Hindlimb muscle (tissue), 1 donor: ENCODE data around the gene GALP. TPM values are rescaled to one million over a fixed set of nuclear protein-coding genes. Genes with fewer than 3 reads are reported as not detected.
"Not testable (repeated sequence)": the region's sequence is repeated elsewhere in the genome, so short reads cannot be mapped to it uniquely, and the experiment has no call there.

Source experiments
- DNase-seq: peaks from one replicate; pipeline ENCODE4 v3.0.0-alpha.2; 2013
- polyA plus RNA-seq: library from polyadenylated mRNA; unstranded; fragments of 120-200 nt; gene quantifications from one replicate; pipeline ENCODE4 v1.2.1, GENCODE V29; 2013; ENCODE audit not compliant: insufficient read length

The GALP gene
- polyA plus RNA-seq, result not detected

DNA sequence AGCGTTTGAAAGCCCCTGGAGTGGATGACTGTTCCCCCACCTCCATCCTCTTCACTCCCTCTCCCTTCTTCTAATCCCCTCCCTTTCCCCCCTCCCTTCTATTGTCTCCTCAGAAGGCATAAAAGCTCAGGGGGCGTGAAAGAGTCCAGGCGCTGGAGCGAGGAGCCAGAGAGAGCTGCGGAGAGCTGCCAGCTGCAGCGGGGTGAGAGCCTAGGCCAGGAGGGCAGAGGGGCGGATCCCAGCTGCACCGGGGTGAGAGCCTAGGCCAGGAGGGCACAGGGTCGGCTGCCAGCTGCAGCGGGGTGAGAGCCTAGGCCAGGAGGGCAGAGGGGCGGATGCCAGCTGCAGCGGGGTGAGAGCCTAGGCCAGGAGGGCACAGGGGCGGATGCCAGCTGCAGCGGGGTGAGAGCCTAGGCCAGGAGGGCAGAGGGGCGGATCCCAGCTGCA, at the start of gene GALP:
Gene GALP (plus strand): TSS at position 148 of the 447 bp plus-strand sequence. CDS start 1,101 bp downstream, outside the sequence.
- not testable (repeated sequence) for DNase-seq

DNA sequence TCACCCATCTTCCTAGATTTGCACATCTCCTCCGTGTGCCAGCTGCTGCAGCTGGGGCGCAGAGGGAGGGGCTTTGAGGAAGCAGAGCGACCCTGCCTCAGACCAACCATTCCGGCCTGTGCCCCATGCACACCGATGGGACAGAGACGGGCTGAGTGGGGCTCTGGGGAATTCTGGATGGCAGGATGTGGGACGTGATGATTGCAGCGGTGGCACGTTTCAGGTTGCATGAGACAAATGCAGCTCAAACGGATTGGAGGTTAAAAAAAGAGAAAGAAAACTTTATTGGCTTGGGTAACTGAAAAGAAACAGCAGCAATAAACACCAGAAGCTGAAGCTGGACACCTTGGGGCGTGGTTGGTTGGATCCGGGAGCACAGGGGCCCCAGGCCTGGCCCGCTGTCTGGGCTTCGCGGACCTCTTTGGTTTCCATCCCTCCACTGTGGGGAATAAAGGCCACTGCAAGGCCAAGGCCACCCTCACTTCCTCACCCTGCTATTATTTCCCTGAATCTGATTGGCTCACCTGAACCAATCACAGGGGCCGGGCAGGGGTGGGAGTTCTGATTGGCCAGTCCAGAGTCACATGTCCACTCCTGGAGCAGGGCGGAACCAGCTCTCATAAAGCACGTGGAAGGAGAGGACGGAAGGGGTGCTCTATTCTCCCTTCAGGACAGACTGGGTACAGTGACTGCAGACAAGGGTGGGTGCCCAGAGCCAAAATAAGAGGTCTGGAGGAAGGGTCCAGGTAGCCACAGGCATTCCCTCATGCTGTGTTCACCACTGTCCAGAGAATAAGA, 48.6 kb upstream of the GALP start:
- DNase-seq, result no peak

DNA sequence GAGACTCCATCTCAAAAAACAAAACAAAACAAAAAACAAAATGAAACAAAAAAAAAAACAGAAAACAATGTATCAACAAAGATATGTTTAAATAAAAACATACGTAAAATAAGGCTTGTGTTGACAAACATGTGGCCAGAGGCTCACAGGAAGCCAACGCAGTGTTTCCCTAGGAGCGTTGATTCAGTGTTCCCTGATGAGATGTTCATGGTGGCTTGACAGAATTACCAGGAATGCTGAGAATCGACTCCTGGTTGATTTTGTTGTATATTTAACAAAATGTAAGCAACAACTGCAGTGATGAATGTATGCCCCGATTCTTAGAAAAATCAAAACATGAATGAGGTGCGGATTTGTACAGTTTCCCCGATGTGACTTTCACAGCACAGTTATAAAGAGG, 45.8 kb upstream of the GALP start:
- no peak for DNase-seq

DNA sequence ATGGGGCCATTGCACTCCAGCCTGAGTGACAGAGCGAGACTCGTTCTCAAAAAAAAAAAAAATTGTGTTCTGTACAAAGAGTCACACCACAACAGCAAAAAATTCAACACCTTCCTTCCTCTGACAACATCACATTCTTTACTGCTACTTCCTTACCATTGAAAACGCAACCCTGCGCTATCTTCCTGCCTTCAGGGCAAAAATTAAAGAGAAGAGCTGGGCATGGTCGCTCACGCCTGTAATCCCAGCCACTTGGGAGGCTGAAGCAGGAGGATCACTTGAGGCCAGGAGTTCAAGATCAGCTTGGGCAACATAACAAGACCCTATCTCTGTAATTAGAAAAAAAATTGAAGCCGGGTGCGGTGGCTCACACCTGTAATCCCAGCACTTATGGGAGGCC, 44.2 kb upstream of the GALP start:
- DNase-seq, result no peak

DNA sequence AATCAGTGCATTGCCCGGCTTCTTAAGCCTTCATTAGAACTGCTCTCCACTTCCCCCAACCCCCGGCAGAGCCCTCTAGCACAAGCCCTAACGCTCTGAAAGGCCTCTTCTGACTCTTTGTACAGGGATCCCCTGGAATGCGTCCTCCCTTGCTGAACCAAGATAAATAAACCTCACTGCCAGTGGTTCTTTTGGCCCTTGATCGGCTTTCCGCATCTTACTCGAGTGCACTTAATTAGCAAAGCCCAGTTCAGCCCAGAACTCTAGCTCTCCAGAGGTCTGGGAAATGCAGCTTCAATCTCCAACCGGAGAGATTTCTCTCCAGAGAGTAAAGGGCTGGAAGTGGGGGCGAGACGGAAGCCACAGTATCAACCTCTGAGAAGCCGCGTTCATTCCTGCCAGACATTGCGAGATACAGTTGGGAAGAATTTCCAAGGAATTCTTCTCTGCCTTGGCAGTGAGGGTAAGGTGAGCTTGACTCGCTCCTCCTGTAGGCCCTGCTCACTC, 43.4 kb upstream of the GALP start:
- no peak for DNase-seq

DNA sequence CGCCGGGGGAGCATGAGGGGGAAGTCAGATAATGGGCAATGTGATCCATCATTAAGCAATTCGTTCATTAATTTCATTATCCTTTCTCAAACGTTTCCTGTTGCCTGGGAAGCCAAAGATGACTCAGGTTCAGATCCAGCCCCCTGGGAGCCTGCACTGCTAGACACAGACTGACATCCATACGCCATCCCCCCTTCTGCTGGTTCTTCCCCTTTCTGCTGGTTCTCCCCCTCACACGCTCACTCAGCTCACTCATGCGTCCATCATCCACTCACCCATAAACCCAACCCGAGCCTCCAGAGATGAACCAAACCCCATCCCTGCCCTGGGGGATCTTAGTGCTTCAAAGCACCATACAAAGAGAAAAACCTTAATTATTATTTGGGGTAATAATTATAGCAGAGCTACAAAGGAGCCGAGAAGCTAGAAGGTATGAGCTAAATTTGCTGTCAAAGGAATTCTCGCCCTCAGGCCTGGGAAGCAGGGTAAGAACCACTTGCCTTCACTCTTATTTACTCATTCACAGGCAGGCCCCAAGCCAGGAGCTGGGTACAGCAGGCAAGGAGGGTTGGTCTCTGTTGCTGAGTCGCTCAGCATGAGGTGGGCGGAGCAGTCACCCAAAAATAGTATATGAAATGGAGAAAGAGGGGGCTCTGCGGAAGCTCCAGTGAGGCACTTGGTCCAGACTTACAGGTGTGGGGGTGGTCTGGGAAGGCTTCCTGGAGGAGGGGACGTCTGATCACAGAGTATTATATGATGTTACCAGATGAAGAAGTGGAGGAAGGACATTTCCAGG, 41.8 kb upstream of the GALP start:
- no peak for DNase-seq

DNA sequence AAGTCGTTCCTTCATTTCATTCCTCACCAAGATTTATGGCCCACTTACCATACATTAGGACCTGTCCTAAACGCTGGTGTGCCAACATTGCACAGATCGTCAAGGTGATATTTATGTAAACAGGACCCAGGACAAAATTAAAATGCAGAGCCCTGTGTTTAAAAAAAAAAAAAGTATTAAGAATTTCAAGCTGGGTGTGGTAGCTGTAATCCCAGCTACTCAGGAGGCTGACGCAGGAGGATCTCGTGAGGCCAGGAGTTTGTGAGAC, 41.2 kb upstream of the GALP start:
- no peak for DNase-seq

DNA sequence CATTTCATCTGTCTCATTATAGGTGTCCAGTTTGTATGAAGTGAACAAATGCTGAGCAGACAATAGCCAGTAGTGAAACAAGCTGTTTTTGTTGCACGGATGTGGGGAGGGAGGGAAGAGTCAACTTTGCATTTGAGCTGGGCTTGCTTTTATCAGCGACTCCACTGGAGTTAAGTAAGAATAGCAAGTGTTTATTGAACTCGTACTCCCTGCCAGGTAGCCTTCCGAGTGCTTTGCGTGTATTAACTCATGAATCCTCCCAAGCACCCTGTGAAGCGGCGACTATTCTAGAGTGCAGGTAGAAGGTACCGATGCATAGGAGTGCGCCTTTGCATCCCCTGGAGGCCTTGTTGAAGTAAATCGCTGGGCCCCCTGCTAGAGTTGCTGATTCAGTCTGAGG, 39.4 kb upstream of the GALP start:
- no peak for DNase-seq

DNA sequence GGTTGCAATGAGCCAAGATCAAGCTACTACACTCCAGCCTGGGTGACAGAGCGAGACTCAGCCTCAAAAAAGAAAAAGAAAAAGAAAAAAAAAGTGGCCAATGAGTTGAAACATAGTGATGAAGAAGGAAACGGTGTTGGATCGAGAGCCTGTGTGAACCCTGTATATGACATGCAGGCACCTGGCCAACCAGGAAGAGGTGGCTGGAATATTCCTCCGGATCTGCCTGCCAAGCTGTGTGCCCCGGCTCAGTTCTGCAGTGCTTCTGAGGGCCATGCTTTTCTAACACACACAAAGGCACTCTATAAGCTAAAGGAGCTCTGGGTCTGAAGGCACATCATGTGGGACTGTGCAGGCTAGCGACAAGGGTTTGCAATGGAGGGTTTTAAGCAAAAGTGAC, 38.4 kb upstream of the GALP start:
- DNase-seq, result no peak

DNA sequence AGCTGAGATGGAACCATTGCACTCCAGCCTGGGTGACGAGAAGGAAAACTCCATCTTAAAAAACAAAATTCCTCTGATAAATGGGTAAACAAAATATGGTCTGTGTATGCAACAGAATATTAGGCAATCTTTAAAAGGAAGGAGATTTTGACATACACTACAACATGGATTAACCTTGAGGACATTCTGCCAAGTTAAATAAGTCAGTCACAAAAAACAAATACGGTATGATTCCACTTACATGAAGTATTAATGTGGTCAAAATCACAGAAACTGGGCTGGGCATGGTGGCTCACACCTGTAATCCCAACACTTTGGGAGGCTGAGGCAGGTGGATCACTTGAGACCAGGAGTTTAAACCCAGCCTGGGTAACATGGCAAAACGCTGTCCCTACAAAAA, 37.7 kb upstream of the GALP start:
- DNase-seq, result no peak

DNA sequence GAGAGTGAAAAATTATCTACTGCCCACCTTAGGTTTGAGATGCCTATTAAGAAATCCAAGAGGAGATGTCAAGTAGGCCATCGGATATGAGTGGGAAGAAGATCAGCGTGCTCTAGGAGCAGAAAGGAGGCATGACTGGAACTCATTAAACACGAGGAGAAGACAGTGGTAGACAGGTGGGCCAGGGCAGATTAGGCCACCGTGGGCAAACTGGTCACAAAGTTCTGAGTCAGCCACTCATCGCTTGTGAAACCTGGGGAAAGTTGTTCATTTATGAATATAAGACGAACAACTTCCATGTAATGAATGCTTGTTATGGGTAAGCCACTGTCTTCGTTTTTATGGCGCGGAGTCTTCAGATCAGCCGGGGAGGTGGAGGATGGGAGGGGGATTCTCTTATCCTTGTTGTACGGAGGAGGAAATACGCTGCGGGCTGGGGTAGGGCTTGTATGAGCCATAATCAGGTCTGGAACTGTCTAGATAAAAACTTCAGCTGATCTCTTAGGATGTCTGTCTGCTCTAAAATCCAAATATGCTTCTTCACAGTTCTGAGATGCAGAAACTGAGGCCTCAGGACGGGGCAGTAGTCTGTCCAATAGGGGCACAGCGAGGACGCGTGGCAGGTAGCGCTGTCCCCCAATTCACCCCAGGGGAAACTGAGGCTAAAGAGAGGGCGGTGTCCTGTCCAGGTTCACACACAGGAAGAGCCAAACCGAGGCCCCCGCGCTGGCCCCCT, 35.8 kb upstream of the GALP start:
- DNase-seq, result no peak

DNA sequence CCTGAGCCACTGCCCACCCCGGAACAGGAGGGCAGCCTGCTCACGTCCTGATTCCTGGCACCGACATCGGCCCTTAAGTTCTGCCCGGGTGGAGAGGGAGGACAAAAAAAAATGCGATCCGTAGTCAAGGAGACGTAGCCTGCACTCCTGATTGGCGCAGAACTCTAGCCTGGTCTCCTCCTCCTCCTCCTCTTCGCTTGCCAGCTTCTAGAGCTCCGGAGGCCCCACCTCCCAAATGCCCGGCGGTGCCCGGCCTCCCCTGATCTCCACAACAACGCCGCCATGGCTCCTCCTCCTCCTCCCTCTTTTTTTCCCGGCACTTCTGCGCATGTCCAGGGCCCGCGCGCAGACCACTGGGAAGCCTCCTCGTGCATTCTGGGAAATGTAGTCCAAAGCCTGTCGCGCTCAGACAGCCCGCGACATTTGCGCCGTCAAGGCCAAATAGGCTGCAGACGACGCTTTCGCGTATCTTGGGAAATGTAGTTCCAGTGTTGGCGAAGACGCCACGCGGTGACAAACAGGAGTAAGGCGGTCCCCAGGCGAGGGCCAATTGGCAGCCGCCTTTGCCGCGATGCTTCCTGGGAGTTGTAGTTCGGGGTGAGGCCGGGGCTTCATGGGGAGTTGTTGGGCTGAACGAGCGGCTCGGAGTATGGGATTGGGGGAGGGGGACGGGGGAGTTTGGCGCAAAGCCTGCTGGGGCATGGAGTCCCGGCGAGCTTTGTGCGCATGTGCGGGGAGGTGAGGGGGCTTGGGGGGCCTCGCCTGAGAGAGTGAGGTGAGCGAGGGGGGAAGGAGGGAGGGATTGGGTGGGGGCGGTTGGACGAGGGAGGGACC, 35.0 kb upstream of the GALP start, which contains the start of gene ZNF444:
Gene ZNF444 (plus strand): TSS at position 705 of the 834 bp plus-strand sequence. CDS start 5,625 bp downstream, outside the sequence.
- peak; percentile 98 for DNase-seq

DNA sequence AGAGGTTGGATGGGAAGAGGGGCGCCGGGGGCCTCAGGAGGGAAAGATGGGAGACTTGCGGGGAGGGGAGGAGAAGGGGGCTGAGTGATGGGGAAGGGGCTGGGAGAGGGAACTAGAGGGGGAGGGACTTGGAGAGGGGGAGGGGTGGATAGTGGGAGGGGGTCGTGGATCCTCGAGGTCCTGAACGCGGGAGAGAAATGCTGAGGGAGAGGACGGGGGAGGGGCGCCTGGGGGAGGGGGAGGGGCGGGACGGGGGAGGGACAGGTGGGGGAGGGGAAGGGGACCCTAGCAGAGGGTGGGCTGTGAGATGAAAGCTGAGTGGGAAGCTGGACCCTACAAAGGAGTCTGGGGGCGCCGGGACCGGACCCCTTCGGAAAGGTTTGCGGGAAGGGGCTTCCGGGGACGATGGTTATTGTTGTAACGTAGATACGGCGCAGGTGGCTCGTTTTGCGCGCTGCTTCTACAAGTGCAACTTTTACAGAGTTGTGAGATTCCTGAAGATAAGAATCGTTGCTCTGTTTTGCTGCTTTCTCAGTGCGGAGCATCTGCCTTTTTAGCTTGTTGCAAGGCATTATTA, 34.3 kb upstream of the GALP start:
- no peak for DNase-seq

DNA sequence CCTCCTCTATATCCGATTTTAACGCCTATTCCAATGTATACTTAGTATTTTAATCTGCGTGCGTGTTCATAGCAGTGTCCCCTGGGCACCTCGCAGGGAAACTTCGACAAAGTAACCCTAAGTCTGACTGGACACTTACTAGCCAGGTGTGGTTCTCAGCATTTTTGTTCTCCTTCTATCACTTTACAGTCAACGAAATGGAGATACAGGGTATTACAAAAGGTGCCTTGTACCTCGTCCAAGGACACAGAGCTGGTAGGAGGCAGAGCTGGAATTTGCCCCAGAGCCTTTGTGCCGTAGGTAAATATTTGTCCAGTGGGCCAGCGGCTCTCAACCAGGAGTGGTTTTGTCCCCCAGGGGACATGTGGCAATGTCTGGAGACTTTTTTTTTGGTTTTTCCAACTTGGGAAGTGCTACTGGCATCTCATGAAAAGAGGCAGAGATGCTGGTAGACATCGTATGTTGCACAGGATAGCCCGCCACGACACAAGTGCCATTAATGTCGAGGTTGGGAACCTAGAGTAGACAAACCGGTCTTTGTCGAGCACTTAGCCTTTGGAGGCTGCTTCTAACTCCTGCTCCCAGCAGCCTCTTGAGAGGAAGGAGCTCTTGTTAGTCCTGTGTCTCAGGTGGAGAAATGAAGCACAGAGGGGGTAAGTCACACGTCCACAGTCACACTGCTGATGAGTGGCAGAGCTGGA, 33.6 kb upstream of the GALP start:
- DNase-seq, result no peak

DNA sequence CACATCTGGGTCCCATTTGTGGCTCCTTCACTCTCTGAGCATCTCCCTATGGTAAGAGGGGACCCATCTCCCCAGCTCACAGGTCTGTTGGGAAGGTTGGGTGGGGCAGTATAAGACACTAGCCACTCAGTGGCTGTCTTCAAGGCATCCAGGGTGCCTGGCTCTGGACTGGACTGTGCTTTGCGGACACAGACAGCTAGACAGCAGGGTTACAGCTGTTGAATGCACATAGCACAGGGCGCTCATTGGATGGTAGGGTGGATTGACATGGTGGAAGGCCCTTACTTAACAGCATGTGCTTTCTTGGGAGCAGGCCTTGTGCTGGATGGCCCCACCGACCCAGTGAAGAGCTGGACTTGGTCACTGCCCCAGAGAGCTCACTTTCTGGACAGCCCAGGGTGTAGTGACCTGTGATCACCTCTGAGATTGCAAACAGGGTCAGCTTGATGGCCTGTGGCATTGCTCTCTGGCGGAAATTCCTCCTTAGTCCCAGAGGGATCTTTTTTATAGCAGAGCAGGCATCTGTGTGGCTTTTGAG, 32.8 kb upstream of the GALP start:
- no peak for DNase-seq

DNA sequence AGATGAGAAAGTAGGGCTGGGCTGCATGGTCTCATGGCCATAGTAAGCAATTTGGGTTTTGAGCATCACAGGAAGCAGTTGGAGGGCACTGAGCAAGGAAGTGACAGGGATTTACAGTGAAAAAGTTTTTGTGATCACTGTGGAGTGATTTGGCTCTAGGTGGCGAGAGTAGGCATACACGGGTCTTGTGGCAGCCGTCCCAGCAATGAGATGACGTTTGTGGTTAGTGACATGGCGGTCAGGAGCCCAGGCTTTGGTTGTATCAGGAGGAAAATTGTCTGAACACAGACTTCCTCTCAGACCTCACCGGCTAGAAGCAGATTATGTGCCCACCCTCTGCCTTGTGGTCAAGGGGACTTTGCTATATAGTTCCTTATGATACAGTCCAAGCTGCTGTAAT, 31.4 kb upstream of the GALP start:
- DNase-seq, result no peak

DNA sequence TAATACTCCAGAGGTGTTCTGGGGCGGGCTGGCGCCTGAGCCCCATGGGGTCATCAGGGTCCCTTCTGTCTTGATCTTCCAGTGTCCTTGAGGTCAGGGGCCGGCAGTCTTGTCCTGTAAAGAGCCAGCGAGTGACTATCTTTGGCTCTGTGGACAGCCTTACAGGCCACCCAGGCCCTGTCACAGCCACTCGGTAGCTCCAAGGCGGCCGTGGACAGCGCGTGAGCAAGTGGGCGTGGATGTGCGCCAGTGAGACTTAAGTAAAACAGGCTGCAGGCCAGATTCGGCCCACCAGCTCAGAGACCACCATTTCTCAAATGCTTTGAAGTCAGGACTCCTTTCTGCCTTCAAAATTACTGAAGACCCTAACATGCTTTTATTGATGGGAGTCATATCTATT, 31.0 kb upstream of the GALP start:
- DNase-seq, result no peak

DNA sequence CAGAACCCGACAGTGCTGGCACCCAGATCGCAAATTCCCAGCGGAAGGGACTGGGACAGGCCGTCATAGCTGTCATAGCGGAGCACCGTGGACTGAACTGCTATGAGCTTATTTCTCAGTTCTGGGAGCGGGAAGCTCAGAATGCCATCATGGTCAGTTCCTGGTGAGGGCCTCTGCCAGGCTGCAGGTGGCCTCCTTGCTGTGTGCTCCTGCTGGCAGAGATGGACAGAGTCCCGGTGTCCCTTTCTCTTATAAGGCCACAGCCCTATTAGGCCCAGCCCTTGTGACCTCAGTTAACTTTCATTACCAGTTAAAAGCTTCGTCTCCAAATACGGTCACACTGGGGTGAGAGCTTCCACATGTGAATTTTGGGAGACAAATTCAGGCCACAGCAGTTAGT, 30.1 kb upstream of the GALP start:
- no peak for DNase-seq

DNA sequence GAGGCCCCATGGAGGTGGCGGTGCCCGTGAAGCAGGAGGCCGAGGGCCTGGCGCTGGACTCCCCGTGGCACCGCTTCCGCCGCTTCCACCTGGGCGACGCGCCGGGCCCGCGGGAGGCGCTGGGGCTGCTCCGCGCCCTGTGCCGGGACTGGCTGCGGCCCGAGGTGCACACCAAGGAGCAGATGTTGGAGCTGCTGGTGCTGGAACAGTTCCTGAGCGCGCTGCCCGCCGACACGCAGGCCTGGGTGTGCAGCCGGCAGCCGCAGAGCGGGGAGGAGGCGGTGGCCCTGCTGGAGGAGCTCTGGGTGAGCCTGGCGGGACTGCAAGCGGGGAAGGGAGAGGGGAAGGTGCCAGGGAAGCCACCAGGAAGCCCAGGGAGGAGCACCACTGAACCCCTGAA, 28.9 kb upstream of the GALP start:
- DNase-seq, result no peak

DNA sequence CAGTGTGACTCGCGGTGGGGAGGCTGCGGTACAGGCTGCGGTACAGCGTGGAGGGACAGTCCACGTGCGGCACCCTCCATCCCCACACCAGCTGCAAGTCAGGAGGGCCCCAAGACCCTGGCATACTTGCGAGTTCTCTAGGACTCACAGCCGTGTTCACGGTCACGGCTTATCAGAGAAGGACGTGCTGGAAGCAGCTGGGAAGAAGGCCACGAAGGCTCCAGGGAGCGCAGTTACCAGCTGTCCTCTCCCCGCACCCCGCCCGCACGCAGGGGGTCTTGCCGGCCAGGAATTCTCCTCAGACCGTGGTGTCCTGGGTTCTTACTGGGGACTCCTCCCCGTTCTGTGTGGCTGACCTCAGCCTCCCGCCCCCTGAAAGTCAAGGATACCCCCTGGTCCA, 28.5 kb upstream of the GALP start:
- DNase-seq, result no peak

DNA sequence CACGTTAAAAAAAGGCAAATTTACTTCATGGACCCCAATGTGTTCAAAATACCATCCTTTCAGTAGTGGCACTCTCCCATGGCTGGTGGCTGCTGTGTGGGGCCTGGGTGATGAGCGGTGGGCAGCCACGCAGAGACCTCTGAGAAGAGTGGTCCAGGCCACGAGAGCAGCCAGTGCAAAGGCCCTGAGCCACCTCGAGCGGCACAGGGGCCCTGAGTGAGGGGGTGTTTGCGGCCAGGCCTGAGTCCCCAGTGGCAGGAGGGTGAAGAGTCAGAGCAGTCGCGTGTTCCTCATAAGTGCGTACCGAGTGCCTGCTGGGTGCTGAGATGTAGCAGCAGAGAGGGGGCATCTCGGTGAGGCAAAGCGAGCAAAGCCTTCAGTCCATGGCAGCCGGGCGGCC, 27.7 kb upstream of the GALP start:
- no peak for DNase-seq
